NCI-H1436 (cell line): ENCODE data around the gene KAZN.
"Not testable (repeated sequence)": the region's sequence is repeated elsewhere in the genome, so short reads cannot be mapped to it uniquely, and the experiment has no call there.

ENCODE experiments used
- DNase-seq: peaks from one replicate; lab custom pipeline; 2025; lab: John Stamatoyannopoulos, UW

The KAZN gene

DNA sequence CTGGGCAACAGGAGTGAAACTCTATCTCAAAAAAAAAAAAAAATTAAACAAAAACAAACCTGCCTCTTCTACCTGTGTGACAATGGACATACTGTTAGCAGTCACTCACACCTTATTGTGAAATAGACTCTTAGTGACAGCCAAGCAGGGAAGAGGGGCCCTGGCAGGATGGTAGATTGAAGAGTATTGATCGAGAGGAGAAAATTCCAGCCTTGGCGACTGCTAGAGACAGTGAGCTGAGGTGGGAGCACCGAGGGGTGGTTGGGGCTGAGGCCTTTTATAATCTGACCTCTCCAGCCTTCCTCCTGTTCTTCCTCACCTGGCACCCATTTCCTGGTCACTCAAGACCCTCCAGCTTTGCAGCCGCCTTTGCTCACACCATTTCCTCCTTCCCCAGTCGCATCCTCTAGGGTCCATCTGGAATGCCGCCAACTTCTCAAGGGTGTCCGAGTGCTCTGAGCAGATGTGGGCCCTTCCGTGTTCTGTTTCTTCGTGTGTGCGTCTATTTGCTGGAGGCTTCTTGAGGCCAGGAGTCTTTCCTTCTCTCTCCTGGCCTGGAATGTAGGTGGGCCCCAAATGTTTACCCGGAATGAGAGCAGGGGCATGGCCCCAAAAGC is 358.2 kb downstream of the KAZN start:
- no peak for DNase-seq

DNA sequence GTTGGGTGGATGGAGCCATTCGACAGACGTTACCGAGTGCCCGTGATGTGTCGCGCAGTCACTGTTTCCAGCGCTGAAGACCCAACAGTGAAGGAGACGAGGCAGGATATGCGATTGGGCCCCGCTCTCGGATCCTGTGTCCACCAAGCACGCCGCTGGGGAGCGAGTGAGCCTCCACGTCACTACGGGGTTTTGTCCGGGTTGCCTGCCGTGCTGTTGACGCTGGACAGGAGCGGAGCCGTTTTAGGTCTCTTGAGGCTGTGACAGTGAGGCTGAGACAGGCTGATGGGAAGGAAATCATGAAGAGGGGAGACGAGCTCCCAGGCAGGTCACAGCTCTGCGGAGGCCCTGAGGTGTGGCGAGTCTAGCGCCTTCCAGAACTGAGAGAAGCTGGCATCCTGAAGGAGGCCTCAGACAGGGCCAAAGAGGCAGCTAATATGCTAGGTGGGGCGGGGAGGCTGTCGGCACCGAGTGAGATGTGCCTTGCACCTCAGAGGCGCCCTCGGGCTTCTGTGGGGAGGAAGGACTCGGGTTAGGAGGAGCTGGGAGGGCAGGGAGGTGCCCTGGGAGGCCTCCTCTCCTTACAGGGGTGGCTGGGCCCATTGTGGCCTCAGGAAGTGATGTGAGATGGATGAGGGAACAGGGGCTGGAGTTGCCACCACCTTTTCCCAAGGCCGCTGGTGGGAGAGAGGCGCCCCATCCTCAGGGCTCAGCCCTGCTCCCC is 359.1 kb downstream of the KAZN start:
- no peak for DNase-seq

DNA sequence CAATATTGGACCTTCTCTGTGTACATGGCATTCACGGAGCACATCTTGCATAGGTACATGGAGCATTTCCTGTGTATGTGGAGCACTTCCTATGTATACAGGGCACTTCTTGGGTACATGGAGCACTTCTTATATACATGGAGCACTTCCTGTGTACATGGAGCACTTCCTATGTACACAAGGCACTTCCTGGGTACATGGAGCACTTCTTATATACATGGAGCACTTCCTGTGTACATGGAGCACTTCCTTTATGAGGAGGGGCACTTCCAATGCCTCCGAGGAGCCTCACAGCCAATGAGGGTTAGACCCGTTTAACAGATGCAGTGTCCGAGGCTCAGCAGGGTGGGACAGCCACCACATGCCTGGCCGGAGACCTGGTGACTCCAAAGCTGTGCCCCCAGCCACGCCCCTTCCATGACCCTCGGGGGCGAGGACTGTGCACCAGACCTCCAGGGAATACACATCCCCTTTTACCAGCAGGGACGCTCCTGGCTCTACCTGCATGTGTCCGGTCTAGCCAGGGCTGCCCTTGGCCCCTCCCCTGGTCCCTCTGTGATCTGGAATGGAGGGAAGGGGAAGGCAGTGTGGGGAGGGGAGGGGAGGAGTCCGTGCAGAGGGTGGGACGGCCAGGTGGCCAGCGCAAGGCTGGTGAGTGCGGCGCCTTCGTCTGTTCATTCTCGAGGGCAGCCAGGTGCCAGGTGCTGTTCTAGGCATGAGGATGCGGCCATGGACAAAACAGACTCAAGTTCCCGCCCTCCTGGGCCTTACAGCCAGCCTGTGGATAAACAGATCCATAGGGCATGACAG is 360.0 kb downstream of the KAZN start:
- DNase-seq, result no peak

DNA sequence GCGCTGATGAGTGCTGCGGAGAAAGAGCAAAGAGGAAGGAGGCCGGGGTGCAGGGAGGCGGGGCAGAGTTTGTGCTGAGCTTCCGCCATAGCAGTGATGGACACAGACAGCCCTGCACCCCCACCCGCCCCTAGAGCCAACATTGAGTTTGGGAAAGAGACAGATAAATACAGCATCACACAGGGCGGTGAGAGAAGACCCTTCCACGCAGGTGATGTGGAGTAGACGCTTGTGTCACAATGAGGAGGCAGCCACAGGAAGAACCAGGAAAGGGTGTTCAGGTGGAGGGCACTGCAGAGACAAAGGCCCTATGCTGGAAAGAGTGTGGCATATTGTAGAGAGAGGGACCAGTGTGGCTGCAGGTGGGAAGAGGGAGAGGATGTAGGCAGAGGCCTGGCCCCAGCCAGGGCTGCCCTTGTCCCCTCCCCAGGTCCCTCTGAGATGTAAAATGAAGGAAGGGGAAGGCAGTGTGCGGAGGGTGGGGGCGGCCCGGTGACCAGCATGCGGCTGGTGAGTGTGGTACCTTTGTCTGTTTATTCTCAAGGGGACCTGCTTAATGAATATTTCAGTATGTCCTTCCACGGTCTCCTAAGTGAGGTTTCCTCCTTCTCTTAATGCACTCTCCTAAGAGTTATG is 360.7 kb downstream of the KAZN start:
- DNase-seq, result no peak

DNA sequence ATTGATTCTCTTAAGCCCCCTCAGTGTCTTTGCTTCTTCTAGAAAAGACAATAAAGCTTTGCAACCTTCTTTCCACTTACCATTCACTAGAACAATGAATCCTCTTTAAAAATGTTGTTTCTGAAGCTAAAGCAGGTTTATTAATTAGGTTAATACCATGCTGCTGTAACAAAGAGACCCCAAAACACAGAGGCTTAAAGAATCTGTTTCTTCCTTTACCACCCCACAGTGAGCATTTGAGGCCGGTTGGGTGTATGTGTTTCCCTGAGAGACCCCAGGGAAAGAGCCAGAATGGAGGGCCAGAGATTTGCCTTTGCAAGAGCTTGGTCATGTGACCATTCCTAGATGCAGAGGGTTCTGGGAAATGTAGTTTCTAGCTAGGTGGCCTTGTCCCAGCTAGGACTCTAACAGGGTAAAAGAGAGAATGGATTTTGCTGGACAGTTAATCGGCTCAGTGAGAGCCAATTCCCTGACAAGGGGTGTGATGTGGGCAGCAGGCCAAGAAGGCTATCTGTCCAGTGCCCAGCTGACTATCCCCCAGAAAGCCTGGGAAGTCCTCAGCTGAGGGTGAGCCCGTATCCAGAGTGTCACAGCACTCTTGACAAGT is 363.3 kb downstream of the KAZN start:
- no peak for DNase-seq

DNA sequence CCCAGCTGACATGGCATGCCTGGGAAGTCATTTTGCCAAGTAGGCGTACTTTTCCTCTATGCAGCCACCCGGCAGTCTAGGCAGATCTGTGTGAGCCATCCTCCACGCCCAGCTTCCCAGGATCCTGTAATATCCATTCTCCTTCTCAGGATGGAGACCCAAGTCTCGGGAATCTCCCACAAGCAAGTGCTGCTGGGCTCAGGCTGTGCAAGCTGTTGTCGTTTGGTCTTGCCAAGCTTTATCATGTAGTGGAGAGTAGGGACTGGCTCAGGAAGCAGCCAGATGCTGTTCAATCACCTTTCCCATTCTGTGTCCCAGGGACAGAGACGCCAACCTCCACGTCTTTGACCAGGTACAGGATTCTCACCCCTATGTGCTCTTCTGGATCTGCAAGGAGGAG is 363.9 kb downstream of the KAZN start:
- no peak for DNase-seq

DNA sequence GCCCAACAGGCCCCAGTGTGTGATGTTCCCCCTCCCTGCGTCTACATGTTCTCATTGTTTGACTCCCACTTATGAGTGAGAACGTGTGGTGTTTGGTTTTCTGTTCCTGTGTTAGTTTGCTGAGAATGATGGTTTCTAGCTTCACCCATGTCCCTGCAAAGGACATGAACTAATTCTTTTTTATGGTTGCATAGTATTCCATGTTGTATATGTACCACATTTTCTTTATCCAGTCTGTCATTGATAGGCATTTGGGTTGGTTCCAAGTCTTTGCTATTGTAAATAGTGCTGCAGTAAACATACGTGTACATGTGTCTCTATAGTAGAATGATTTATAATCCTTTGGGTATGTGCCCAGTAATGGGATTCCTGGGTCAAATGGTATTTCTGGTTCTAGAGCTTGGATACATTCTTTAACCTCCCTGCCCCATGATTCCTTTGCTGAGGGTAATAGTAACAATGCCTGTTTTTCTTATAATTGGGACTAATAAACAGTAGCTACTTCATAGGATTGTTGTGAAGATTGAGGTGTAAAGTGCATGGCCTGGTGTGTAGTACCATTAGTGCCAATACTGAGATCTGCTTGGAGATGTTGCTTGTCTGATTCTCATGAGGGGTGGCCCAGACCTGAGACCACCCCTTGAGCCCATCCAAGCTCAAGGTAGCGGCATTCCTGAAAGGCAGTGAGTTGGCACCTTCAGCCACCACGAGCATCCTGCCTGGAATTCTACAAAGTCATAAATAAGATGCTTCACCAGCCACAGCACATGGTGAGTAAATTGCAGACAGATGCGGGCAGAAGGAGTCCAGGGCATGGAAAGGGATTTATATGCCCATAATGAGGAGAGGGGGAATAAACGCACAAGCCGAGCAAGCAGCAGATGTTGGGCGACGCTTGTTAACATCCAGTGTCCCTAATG is 365.6 kb downstream of the KAZN start:
- DNase-seq, result not testable (repeated sequence)

DNA sequence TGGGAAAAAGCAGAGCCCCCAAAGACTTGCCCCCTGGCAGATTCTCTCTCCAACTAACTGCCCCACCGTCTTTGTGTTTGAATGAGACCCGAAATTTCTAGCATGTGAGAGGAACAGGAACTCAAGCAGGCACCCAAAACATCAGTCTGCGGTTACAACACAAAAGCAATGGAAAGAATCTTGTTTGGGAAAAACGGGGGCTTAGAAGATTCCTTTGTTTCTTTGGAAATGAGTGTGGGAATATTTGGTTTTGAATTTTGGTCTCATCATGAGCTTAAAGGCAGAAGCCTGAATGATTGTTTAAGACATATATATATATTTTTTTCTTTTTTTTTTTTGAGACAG is 366.2 kb downstream of the KAZN start:
- no peak for DNase-seq

DNA sequence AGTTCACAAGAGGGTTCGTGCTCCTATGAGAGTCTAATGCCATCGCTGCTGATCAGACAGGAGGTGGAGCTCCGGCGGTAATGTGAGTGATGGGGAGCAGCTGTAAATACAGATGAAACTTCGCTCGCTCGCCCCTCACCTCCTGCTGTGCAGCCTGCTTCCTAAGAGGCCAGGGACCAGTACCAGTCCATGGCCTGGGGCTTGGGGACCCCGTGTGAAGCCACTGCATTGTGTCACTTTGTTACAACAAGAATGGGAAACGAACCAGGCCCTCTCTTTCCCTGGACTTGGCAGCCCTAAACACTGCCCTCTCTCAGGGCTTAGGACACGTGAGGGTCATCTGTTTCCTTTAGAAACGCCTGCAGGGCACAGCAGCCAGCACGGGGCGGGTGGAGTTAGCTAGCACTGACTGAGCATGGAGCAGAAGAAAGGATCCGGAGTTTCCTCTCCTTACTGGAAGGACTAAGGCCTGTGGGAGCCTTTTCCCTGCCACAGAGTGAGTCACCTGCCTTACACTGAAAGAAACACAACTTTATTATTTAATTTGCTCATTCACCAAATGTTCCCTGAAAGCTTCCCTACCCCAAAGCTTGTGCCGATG is 369.9 kb downstream of the KAZN start:
- DNase-seq, result no peak

DNA sequence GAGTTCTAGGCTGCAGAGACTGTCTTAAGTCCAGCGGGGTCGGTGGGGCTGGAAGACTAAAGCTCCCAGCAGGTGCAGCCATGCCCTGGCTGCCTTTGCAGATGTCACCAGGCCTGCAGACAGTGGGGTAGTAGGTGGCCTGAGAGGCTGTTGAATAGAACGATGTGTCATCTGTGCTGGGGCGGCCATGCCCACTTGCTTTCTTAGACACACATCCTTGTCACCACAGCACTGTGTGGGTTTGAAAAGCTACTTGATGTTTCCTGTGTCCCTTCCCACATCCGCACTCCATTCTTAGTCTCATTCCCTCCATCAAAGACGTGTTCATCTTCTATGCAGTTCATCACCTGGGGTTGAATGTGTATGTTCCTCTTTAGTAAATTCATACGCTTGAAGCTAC is 370.5 kb downstream of the KAZN start:
- no peak for DNase-seq

DNA sequence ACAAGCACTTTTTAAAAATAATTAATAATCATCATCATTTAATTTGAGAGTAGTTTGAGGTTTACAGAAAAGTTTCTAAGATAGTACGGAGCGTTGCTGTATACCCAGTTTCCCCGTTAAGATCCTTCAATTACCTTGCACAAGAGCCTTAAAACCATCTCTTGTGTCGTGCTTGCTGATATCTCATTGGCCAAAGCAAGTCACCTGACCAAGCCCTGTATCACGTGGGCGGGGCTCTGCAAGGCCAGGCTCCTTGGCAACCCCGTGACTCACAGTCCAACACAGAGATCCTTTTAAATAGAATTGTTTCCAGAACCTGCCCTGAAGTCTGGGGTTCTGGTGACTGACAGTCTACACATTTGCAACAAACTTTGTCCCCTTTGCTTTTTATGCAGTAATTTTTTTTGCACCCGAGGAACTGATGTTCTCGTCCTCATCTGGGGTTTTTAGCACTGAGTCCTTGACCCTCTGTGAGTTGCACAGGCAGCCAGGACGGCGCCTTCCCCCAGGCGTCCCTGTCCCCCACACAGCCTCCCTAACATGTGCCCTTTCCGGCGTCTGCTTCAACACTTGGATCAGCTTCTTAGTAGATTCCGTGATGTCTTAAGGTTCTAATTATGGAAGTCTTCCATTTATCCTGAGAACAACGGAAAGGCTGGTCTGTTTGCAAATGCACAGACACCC is 371.8 kb downstream of the KAZN start:
- no peak for DNase-seq

DNA sequence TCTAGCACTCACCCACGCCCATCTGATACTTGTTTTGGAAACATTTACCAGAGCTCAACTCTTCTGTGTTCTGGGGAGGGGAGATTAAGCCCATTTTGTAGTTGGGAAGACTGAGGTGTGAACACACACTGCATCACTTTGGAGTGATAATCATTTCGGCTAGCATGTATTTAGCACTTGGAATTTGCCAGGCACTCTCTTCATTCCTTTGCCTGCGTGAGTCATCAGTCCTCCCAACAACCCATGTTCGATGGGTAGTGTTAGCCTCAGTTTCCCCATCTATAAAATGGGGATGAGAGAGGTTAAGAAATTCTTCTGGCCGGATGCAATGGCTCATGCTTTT is 372.3 kb downstream of the KAZN start:
- DNase-seq, result no peak

DNA sequence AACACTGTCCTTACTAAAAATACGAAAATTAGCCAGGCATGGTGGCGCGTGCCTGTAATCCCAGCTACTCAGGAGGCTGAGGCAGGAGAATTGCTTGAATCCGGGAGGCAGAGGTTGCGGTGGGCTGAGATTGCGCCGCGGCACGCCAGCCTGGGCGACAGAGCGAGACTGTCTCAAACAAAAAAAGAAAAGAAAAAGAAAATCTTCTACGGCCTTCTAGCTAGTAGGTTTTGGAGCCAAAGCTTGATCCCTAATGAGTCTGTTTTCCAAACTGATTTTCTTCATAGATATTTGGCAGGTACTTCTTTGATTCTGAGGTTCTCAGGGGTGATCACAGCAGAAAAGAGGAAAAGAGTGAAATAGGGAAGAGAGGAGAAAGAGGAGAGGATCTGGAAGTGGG is 372.7 kb downstream of the KAZN start:
- DNase-seq, result no peak

DNA sequence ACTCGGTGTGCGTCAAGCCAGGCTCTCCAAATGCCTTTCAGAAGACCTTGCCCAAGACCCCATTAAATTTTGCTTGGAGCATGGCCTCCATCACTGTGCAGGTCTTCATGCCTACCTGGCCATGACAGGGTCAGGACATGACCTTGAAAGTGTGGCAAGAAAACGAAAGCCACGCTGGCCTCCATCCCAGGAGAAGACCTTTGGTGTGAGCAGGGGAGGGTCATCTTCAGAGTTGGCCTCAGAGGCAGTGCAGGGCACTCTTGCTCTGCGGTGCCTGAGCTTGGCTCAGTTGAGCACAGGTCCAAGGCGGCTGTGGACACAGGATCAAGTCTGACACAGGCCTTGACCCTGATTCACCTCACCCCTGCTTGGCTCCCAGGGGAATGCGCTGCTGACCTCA is 373.6 kb downstream of the KAZN start:
- no peak for DNase-seq

DNA sequence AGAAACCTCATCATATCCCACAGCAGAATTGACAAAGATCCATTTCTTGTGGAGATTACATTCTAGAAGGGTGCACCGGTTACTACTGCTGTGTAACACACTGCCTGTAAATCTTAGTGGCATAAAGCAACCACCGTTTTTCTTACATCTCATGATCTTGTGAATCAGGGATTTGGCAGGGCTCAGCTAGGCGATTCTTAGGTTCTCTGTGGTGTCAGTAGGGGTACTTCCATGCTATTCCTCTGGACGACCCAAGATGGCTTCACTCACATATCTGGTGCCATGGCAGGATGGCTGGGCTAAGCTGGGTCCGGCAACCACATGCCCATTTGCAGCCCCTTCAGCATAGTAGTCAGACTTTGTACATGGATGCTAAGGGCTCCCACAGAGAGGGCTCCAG is 375.3 kb downstream of the KAZN start:
- DNase-seq, result no peak

DNA sequence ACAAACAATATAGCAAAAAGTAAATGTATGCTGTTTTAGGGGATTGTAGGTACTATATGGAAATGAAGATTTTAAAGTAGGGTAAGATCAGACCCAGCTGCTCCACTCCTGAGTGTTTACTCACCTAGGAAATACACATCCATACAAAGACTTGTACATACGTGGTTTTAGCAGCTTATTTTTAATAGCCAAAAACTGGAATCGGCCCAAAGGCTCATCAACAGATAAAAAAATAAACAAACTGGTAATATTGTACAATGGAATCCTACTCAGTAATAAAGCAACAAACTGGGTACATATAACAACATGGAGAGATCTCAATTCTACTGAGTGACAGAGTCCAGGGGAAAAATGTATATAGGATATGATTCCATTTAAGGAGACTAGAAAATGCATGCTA is 375.9 kb downstream of the KAZN start:
- DNase-seq, result no peak

DNA sequence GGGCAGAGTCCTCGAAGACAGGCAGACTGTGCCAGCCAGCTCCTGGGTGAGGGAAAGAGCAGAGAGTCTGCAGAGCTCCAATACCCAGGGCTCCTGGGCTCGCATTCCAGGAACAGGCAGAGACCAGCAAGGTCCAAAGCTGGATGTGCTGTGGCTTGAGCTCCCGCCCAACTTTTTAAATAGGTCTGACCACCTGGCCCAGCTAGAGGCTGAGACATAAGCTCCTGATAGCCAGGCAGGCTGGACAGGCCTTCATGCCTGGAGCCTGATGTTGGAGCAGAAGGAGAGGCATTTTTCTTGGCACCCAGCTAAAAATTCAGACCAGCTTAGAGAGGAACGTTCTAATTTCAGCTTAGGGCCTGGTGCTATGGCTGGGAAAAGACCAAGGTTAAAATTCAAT is 376.6 kb downstream of the KAZN start:
- DNase-seq, result no peak

DNA sequence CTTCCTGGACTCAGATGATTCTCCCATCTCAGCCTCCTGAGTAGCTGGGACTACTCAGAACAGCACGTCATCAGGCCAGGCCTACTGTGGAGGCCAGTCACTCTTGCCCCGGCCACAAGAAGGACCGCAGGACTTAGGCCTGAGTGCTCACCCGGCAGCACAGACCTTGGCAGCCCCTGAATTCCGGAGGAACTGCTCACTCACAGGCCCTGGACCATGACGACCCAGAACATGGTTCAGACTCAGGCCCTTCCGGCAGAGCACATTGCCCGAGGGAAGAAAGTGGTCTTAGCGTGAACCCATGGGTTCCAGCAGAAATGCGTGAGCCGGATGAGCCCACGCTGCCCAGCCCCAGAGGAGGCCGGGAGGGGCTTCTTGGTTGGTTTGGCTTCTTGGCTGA is 377.8 kb downstream of the KAZN start:
- no peak for DNase-seq

DNA sequence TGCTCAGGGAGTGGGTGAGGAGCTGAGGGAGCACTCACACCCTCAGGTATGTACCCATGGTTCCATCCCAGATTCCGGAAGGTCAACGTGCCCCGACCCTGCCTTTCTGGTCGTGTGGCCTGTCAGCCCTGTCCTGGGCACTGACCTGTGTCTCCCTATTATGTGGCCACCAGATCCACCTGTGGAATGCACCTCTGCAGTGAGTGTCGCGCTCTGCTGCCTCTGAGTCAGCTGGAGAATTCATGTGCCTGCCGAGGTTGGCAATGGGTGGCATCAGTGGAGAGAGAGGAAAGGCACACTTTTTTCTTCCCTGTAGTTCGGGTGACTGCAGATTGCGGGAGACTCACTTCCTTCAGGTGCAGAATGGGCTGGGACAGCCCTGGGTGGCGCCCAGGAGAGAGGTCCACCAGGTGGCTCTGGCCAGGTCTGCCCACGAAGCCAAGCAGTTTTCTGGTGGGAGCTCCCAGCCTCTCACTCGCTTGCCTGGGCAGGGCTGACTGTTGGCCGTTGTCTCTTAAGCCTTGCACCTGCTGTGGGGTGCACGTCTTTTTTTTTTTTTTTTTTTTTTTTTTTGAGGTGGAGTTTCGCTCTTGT is 378.9 kb downstream of the KAZN start:
- no peak for DNase-seq

DNA sequence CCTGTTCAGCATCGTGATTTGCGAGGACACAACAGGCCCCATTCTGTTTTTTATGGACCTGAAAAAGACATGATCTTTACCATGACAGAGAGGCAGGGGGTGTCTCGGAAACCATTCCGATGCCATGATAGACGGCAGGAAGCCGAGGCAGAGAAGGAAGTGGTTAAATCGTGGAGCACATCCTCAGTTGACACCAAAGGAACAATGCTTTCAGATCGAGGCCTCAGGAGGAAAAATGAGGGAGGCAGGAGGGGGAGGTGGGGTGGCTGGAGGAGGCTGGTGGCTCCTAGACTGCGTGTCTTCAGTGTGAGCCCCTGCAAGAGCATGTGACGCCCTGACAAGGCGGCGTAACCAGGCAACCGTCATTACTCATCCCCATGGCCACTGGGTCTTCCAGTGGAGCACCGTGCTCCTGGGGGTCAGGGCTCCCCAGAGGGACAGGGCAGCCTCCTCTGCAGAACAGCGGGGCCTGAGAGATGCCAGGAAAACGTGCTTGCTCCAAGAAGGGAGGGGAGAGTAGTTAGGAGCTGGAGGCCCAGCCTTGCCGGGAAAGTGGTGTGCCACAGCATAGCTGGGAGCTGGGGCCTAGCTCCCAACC is 382.2 kb downstream of the KAZN start:
- no peak for DNase-seq
